K562 treated with DMSO at 1 percent for 48 hours (cell line): ENCODE measurements around the gene TP53AIP1. TPM values are rescaled to one million over a fixed set of nuclear protein-coding genes. Genes with fewer than 3 reads are reported as not detected.

Experiments used
- total RNA-seq: library from RNA; unstranded; fragments of 300-600 nt; gene quantifications from 2 replicates; pipeline ENCODE4 v1.2.3, GENCODE V29; 2022; ENCODE audit warnings: low replicate concordance; ENCODE audit errors: extremely low read depth

The TP53AIP1 gene, protein sequence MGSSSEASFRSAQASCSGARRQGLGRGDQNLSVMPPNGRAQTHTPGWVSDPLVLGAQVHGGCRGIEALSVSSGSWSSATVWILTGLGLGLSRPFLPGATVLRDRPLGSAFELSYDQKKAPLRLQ
- not detected in 2 replicates for total RNA-seq

DNA sequence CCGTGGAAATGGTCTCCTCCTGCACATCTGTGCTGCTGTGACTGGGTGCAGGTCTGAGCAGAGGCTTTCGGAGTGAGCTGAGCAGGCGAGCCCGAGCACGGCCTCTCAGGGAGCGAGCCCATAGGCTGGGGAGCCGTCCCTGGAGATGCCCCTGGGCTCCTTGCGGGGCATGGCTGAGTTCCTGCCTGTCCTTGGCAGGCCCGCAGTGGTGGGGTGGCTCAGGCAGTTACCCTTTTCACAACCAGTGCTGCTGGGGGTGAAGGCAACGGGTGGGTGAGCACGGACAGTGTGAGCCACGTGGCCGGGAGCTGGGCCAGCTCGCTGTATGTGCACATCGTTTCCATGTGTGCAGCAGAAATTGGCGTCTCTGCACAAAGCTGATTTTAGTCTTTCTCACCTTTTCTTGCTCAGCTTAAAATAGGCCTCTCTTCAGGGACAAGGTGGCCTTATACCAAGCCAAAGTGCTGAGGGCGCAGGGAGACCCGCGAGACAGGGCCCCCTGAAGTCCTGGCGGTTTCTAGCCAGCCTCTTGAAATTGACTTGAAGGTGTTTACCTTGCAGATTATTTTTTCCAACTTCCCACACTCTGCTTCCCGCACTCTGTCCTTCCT, at the start of gene TP53AIP1:
TSS of gene TP53AIP1 (minus strand) at position 55 of the 611 bp plus-strand sequence. CDS start 5,053 bp downstream, outside the sequence.

DNA sequence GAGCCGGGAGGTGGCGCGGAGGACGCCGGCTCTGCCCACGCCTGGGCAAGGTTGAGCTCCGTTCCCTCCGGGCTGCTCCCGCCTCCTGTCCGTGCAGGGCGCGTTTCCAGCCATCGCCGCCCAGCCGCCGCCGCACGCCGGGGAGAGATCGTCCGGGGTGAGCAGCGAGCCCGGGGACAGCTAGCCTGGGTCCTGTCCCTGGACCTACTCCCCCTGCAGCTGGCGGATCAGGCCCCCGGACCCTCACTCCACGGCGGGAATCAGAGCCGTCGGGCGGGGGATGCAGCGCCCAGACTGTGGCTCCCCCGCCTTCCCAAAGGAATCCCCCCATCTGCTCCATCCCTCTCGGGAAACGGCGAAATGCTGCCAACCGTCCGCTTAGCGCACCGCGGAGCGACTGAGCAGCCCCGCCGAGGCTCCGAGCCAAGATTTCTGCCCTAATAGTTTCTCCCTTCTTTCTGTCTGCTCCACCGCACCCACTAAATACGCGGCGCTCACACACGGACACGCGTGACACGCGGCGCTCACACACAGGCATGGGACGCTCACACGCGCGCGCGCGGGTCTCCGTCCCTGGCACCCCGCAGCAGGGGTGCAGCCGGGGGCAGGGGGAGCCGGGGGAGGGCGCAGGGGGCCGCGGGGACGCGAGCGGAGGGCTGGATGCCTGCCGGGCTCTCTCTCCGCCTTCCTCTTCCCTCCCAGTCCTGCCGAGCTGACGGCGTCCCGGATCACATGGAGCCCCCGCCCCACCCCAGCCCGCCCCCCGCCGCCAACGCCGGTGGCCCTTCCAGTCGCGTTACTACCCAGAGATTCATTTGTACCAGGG, 51.9 kb downstream of the TP53AIP1 start, which contains the start of gene KCNJ5:
TSS of gene KCNJ5 (plus strand) at position 814 of the 826 bp plus-strand sequence. CDS start 19,918 bp downstream, outside the sequence.

Other genes starting within 250 kb of the TP53AIP1 start
- gene FLI1, start 248.8 kb downstream of the TP53AIP1 start, total RNA-seq = not detected in 2 replicates
- not detected in 2 replicates for gene KCNJ1, start 75.6 kb downstream of the TP53AIP1 start, total RNA-seq
- not detected in 2 replicates for gene KCNJ5, start 51.5 kb downstream of the TP53AIP1 start, total RNA-seq
- gene ARHGAP32, start 249.5 kb upstream of the TP53AIP1 start, total RNA-seq = not detected in 2 replicates